SK-MEL-5 (cell line): ENCODE data around the gene NEURL1. TPM values are rescaled to one million over a fixed set of nuclear protein-coding genes. Genes with fewer than 3 reads are reported as not detected.

ENCODE experiments used
- DNase-seq: peaks from one replicate; pipeline ENCODE4 v3.0.0-alpha.2; 2016; ENCODE audit warnings: low read depth, low spot score
- in situ Hi-C: cut with HindIII; loops from 2 replicates; pipeline ENCODE4 v1.10.0; 2016; ENCODE audit warnings: low sequenced_read_pairs, high pct_unique_total_duplicates, low pct_unique_long_range_greater_than_20kb
- total RNA-seq: library from RNA; depleted of rRNA; stranded (reverse); fragments of >200 nt; shearing (Covaris generic); gene quantifications from 2 replicates; pipeline ENCODE4 v1.2.3, GENCODE V29; 2014

NEURL1 gene
- total RNA-seq, 1 experiment from 2014 or later, result 0.58 TPM

GRCh38 chr10:103580430-103580829, 86.9 kb downstream of the NEURL1 start:
- in situ Hi-C loops, result no loop called here
- no peak for DNase-seq

DNA sequence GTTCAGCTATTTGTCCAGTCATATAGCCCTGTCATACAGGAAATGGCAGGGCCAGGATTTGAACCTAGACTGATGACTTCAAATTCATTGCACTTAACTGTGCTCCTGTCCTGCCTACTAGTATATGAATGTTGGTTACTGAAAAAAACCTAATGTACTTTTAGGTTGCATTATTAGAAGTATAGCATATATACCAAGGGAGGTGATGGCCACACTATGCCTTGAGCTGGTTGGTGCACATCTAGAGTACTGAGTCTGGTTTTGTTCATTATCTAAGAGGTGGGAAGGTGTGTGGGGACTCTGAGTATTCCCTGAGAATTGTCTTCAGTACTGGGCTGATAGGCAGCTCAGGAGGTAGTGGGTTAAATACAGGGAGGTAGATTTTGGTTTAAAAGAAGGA, 88.0 kb downstream of the NEURL1 start:
- in situ Hi-C loops, result no loop called here
- no peak for DNase-seq

- in situ Hi-C loops, result no loop called here
- DNase-seq, result no peak
Observed at GRCh38 chr10:103582331-103583123, 89.0 kb downstream of the NEURL1 start.

DNA sequence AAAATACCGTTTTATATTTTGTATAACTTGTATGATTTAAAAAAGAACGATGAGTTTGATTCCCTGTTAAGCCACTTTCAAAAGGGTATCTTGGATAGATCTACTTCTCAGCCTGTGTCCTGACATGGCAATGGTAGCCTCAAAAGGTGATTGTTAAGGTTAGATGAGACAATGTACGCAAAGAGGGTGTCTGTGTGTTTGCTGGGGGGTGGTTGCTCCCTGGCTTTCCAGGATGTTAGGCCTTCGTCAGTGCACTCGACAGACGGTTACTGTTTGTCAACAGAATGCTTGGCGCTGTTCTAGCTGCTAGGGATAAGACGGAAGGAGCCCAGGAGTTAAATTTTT, 90.3 kb downstream of the NEURL1 start:
- in situ Hi-C loops, result no loop called here
- DNase-seq, result no peak

DNA sequence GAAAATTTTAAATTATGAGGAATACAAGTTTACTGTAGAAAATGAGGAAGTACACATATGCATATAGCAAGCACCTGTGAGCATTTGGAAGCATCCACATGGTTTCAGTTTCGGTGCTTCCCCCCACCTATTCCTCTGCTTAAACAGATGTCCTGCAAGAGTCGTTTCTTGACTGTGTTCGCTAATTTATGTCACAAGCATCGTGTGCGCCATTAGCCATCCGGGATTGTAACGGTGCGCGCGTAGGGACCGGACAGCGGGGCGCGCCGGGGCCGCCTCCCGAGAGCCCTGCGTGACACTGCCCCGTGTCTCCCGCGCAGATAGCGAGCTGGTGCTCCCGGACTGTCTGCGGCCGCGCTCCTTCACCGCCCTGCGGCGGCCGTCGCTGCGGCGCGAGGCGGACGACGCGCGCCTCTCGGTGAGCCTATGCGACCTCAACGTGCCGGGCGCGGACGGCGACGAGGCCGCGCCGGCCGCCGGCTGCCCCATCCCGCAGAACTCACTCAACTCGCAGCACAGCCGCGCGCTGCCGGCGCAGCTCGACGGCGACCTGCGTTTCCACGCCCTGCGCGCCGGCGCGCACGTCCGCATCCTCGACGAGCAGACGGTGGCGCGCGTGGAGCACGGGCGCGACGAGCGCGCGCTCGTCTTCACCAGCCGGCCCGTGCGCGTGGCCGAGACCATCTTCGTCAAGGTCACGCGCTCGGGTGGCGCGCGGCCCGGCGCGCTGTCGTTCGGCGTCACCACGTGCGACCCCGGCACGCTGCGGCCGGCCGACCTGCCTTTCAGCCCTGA, 90.9 kb downstream of the NEURL1 start:
- in situ Hi-C loops, result no loop called here
- DNase-seq, result no peak

- in situ Hi-C loops, result no loop called here
Observed at GRCh38 chr10:103585011-103585405, 91.5 kb downstream of the NEURL1 start.

DNA sequence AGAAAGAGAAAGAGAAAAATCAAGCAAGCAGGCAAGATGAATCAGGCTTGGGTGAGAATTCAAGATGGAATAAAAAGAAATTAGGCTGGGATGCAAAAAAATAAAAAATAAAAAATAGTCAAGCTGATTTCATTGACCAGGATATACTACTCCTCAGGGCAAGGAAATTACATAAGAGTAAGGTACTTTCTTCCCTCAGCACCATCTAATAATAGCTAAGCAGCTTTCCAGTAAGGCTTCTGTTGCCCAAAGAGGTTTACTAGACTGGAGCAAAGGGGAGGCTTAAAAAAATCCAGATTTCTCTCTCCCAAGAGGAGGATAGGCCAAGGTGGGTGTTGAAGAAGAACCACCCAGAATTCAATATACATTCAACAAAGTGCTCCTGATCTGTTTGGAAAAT, 93.6 kb downstream of the NEURL1 start:
- DNase-seq, result no peak
- in situ Hi-C loops, result no loop called here

More at GRCh38 chr10:103585011-103585405, 91.5 kb downstream of the NEURL1 start:
- DNase-seq, result no peak

DNA sequence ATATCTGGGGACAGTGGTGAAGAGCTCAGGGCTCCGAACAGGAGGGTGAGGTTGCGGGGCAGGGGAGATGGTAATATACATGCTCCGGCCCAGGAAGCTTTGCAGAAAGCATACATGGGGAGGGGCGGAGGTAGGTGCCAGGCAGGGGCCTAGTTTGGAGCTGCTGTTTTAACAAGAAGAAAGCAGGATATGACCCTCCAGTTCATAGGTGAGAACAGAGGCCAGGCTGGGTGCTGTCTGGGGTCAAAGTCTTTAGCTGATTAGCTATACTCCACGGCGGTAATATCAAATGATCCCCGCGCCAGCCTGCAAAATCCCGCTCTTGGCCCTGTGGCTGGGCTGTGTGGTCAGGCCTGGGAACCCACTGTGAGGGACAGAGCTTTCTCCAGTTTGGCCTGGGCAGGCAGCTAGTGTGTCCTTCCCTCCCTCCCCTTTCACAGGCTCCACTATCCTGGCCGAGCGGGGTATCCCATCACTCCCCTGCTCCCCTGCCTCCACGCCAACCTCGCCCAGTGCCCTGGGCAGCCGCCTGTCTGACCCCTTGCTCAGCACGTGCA, 95.6 kb downstream of the NEURL1 start:
- DNase-seq, result no peak
- in situ Hi-C loops, result no loop called here

GRCh38 chr10:103590060-103590459, 96.6 kb downstream of the NEURL1 start:
- in situ Hi-C loops, result no loop called here
- no peak for DNase-seq

DNA sequence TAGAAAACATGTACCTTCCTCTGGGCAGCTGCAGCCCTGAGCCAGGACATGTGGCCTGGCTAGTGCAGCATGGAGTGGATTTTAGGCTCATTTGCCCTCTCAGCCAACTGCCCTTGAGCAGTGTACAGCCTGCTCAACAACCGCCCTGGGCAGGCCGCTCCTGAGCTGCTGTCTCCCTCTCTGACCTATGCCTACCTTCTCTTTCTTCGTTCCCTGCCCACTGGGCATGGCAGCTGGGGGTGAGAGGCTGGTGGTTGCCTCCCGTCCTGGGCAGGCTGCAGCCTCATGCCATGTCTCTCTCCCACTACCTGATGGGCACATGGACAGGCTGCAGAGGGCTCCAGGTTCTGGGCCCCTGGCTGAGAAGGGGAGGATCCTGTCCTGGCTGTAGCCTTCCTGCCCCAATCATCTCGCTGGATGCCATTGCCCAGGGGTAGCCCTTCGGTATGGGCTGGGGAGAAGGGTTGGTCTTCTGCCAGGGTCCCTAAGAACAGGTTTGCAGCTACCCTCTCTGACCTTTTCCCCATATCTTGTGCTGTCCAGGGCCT, 97.3 kb downstream of the NEURL1 start:
- in situ Hi-C loops, result no loop called here
- no peak for DNase-seq

DNA sequence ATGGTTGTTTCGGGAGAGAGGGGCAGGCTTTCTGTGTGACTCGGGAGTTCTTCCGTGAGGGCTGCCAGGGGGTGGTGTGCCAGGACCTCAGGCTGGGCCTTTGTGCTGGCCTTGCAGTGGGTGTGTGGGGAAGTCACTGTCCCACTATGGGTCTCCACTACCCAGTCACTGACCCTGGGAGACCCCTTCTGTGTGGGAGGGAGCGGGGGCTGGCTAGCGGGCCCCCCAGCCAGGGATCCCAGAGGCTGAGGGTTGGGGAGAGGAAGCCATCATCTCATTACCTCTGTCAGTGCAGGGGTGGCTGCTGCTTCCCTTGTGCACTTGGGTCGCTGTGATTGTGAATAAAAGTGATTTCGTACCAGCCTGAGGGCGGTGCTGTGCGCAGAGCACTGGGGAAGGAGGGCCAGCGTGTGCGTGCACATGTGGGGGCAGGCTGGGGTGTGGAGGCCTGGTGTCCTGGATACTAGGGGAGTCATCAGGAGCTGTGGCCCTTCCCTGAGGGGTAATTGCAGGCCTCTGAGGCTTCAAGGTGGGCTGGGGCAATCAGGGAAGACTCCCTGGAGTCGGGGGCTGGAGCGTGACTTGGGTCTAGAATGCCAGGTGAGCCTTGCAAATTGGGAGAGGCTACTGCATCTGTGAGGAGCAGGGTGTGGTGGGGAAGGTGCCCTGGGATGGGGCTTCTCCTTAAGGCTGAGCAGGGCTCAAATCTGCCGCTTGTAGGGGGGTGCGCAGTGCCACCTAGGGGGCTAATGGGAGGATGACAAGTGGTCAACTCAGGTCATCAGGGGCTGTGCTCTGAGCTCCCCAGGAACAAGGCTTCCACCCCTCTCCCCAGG, 98.9 kb downstream of the NEURL1 start:
- peak; percentile 57 for DNase-seq

DNA sequence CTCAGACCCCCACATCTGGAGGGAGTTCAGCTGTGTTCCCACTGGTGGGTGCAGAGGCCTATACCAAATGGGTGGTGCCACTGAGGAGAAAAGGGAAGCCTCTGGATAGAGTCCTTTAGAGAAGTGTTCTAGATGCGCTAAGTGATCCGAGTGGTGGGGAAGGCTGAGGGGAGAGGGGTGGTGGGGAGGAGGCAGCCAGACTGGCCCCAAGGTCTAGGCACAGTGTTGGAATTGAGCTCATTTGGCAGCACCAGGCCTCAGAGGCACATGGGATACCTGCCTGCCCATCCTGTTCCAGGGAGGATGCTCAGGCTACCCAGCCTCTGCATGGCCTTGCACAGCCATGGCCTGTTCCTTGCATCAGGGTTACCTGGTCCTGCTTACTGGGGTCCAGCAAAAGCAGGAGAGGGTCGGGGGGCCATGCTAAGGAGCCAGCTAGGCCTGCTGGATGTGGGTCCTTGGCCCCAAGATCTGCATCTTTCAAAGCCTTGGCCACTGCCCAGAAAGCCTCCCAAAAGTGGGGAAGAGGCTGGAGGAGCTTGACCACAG, 99.6 kb downstream of the NEURL1 start:
- in situ Hi-C loops, result no loop called here
- DNase-seq, result no peak

More for the DNA sequence above, 98.9 kb downstream of the NEURL1 start:
- in situ Hi-C loops, result no loop called here

DNA sequence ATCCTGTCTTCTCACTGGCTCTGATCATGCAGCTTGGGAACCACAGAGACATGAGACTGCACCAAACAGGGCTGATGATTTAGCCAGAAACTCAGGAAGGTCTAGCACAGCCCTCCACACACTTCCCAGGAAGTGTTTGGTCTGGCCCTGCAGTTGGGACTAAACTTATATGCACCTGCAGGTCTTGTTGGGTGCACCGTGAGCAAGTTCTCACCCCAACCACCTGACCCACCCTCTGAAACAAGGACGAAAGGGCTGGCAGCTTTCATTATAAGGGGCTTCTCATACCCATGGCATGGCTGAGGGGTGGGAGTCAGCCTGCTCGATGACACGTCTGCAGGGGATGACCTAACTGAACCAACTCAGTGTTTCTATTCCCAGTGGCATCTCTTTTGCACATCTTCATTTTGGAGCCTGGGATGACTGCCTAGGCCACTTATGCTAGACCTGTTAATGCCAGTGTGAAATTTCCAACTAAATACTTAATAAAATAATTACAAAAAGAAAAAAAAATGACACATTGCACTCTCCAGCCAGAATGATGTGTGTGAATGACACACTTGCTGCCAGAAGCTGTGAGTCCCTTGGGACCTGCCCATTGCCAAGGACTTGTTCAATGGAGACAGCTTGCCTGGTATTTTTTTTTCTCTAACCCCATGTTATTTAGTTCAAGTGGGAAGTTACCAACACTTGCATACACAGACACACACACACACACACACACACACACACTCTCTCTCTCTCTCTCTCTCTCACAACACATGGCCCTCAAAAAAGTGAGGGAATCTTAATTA, 102.6 kb downstream of the NEURL1 start:
- in situ Hi-C loops, result no loop called here
- no peak for DNase-seq

DNA sequence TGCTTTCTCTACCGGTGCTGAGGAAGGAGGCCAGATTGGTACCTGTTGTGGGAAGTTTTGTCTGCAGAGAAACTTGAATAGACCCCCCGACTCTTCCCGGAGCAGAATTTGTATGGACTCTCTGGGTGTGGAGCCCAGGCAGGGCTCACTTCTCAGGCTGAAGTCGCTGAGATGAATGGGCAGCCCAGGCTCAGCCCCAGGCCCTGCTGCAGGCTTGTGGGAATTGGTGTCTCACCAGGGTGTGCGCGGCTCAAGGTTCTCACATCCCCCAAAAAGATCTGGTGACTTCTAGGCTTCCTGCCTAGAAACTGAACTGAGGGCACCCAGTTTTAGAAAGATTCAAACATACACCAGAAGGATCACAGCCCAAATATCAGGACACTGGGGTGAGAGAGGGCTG, 103.5 kb downstream of the NEURL1 start:
- DNase-seq, result no peak
- in situ Hi-C loops, result no loop called here

GRCh38 chr10:103598654-103599115, 105.2 kb downstream of the NEURL1 start:
- in situ Hi-C loops, result no loop called here
- peak; percentile 81 for DNase-seq

- DNase-seq, result no peak
- in situ Hi-C loops, result no loop called here
Observed at GRCh38 chr10:103599211-103599610, 105.7 kb downstream of the NEURL1 start.

DNA sequence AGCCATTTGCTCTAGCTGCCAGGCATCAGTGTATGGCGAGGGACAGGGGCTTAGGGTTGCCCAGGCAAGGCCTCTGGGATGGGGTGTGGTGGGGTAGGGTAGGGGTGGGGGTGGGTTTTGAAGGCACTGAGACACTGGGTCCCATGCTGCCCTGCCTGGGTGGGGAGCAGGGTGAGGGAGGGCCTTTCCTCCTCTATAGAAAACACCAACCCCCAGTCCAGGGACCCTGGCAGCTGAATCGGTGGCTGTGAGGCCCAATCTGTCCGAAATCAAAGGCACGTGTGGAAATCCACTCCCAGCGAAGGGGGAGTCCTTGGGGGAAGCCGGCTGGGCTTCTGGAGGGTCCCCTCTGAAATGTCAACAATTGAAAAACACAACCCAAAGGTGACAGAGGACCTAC, 106.4 kb downstream of the NEURL1 start:
- in situ Hi-C loops, result no loop called here
- no peak for DNase-seq
